Spleen (tissue), 11 donors: ENCODE data around the gene GIGYF2. TPM values are rescaled to one million over a fixed set of nuclear protein-coding genes. Genes with fewer than 3 reads are reported as not detected.
"Not testable (repeated sequence)": the region's sequence is repeated elsewhere in the genome, so short reads cannot be mapped to it uniquely, and the experiment has no call there.

Experiments
- DNase-seq: peaks from one replicate; pipeline ENCODE4 v3.0.0-alpha.2; 2020
- H3K27ac ChIP-seq, 8 donors: fragments of 200-600 bp; sonication (generic) in 7 of 8; 1 replicate in 4 of 8; 2 replicates in 4 of 8; pipeline versions ENCODE4 v1.5.0 to v1.8.0; 2016 to 2021; ENCODE audit warnings: inconsistent platforms in 4 of 8, mild to moderate bottlenecking in 4 of 8, moderate library complexity in 1 of 8
- H3K27me3 ChIP-seq, 7 donors: fragments of 200-600 bp; sonication (generic) in 6 of 7; replicated peaks in 1 of 7; 1 replicate in 4 of 7; 2 replicates in 3 of 7; pipeline versions ENCODE4 v1.5.0 to v1.8.0; 2016 to 2021; ENCODE audit warnings: inconsistent platforms in 3 of 7, mild to moderate bottlenecking in 1 of 7
- H3K36me3 ChIP-seq, 6 donors: fragments of 200-600 bp; sonication (generic) in 5 of 6; 1 replicate in 4 of 6; 2 replicates in 2 of 6; pipeline versions ENCODE4 v1.5.0 to v1.8.0; 2016 to 2021; ENCODE audit warnings: inconsistent platforms in 2 of 6
- H3K4me1 ChIP-seq, 6 donors: fragments of 200-600 bp; sonication (generic) in 5 of 6; 1 replicate in 3 of 6; 2 replicates in 3 of 6; pipeline versions ENCODE4 v1.5.0 to v1.8.0; 2016 to 2021; ENCODE audit warnings: inconsistent platforms in 3 of 6
- H3K4me3 ChIP-seq, 8 donors: fragments of 200-600 bp; sonication (generic) in 7 of 8; 1 replicate in 4 of 8; 2 replicates in 4 of 8; pipeline versions ENCODE4 v1.5.0 to v1.8.0; 2016 to 2021; ENCODE audit warnings: inconsistent platforms in 4 of 8, mild to moderate bottlenecking in 4 of 8, moderate library complexity in 2 of 8
- H3K9me3 ChIP-seq, 8 donors: fragments of 200-600 bp; sonication (generic) in 7 of 8; 1 replicate in 4 of 8; 2 replicates in 4 of 8; pipeline versions ENCODE4 v1.5.0 to v1.8.0; 2016 to 2021; ENCODE audit warnings: inconsistent platforms in 4 of 8
- POLR2A ChIP-seq, 3 donors: fragments of 450-650 bp; IDR thresholded peaks; one replicate each; pipeline ENCODE4 v1.5.1; 2017; ENCODE audit warnings: antibody characterized with exemption in 3 of 3, mild to moderate bottlenecking in 1 of 3
- POLR2AphosphoS5 ChIP-seq, 3 donors: sonication (generic); formaldehyde crosslinking; IDR thresholded peaks; one replicate each; pipeline ENCODE4 v1.5.1; 2017; ENCODE audit warnings: antibody characterized with exemption in 3 of 3
- WGBS, 5 donors: extraction: QIAGEN DNeasy Blood & Tissue Kit in 3 of 5; methylation state at CpG; one replicate each; pipeline versions ENCODE4 v1.1.5 to v1.1.7; 2013 to 2018; 5-methylcytosine and 5-hydroxymethylcytosine counted together
- intact Hi-C: fragments of 100-400 bp; cut with DNase I; formaldehyde crosslinking; loops from one replicate; pipeline ENCODE4 v1.15.0; 2023; ENCODE audit warnings: low total_unique reads
- polyA plus RNA-seq, 3 donors: library from polyadenylated mRNA; stranded (reverse); fragments of 200-250 nt; gene quantifications; one replicate each; pipeline ENCODE4 v1.2.1, GENCODE V29; 2013
- total RNA-seq, 7 donors: library from RNA; depleted of rRNA in 3 of 7; stranded (reverse); fragments of >200 nt in 3 of 7; fragmentation: NEBNext Ultra II Directional in 4 of 7; extraction: Animal tissue kit (Norgen Biotek cat#: 25700) in 4 of 7; gene quantifications; one replicate each; pipeline versions ENCODE4 v1.1.0 to v1.2.1, GENCODE V29; 2016 to 2021
- TF ChIP-seq, protein P1 (sequence below), 11 experiments: fragments of 200-600 bp in 7 of 11; fragments of 450-650 bp in 4 of 11; sonication (generic) in 4 of 11; IDR thresholded peaks in 8 of 11; conservative IDR thresholded peaks in 3 of 11; 1 replicate in 7 of 11; 2 replicates in 4 of 11; pipeline versions ENCODE4 v1.4.0 to v1.8.0; 2016 to 2021; ENCODE audit warnings: antibody characterized with exemption in 11 of 11, inconsistent platforms in 4 of 11, mild to moderate bottlenecking in 1 of 11
- donor health status: healthy with polysubstance abuse.
- donor health status: DM: no; HTN: no; CAD: no; lungs with moderate emphysema.
- donor health status: DM: no; HTN: no; CAD: no.
- donor health status: Bipolar disorder and iron deficiency.
- donor health status: healthy.
- donor health status: DM: no; HTN: no; CAD: no.
- donor health status: DM: yes; HTN: yes; CAD: no.

Gene GIGYF2
- total and polyA plus RNA-seq, 10 donors = 7.3 to 116 (median 97.2) TPM

DNA sequence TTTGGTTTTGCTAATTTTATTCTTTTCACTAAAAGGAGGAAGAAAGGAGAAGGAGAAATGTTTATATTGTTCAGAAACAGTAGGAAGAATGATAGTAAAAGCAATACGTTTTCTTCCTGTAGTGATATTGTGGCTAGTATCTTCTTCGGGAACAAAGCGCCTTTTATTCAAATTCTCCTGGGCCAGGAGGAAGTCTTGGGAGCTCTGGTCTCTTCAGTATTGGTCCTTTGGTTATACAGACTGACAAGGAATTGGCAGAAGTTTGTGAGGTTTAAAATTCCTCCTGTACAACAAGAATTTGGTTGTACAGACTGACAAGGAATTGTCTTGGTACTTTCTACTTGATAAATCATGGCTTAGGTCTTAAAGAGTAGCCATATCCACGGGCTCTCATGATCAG, 9.9 kb downstream of the GIGYF2 start:
- intact Hi-C loops = no loop called here
- peaks cover 0 to 99% (median 50%) of the 10 kb centered on the region in 6 donors for H3K36me3 ChIP-seq
- no peak for DNase-seq
- H3K4me3 ChIP-seq = no peak overlapping the region
- H3K27me3 ChIP-seq = no peaks in the 10 kb centered on the region
- H3K4me1 ChIP-seq = peaks cover 0 to 26% (median 5%) of the 10 kb centered on the region in 6 donors
- 88 to 97% (median 92%) methylated on average over 4 of the region's 4 CpGs for WGBS, 5 donors
- TF ChIP-seq, protein P1, sequence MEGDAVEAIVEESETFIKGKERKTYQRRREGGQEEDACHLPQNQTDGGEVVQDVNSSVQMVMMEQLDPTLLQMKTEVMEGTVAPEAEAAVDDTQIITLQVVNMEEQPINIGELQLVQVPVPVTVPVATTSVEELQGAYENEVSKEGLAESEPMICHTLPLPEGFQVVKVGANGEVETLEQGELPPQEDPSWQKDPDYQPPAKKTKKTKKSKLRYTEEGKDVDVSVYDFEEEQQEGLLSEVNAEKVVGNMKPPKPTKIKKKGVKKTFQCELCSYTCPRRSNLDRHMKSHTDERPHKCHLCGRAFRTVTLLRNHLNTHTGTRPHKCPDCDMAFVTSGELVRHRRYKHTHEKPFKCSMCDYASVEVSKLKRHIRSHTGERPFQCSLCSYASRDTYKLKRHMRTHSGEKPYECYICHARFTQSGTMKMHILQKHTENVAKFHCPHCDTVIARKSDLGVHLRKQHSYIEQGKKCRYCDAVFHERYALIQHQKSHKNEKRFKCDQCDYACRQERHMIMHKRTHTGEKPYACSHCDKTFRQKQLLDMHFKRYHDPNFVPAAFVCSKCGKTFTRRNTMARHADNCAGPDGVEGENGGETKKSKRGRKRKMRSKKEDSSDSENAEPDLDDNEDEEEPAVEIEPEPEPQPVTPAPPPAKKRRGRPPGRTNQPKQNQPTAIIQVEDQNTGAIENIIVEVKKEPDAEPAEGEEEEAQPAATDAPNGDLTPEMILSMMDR (IDR thresholded peaks at IDR 0.05 in 8 of 11, conservative IDR thresholded peaks at IDR 0.05 in 3 of 11) = no peak
- TF ChIP-seq POLR2AphosphoS5 (IDR thresholded peaks at IDR 0.05) = no peak
- TF ChIP-seq POLR2A (IDR thresholded peaks at IDR 0.05) = no peak
- H3K27ac ChIP-seq = no peak overlapping the region
- H3K9me3 ChIP-seq = peaks cover 0 to 1% (median 0%) of the 10 kb centered on the region in 8 donors

GRCh38 chr2:232713505-232713904, 16.4 kb downstream of the GIGYF2 start:
- H3K4me3 ChIP-seq = no peak overlapping the region
- no peak overlapping the region for H3K27ac ChIP-seq
- no peak for DNase-seq
- H3K9me3 ChIP-seq = peaks cover 0 to 5% (median 0%) of the 10 kb centered on the region in 8 donors
- intact Hi-C loops = no loop called here
- no peaks in the 10 kb centered on the region for H3K27me3 ChIP-seq
- TF ChIP-seq POLR2AphosphoS5 (IDR thresholded peaks at IDR 0.05) = no peak
- TF ChIP-seq, protein P1 (IDR thresholded peaks at IDR 0.05 in 8 of 11, conservative IDR thresholded peaks at IDR 0.05 in 3 of 11) = no peak
- TF ChIP-seq POLR2A (IDR thresholded peaks at IDR 0.05) = no peak
- peaks cover 0 to 88% (median 12%) of the 10 kb centered on the region in 6 donors for H3K36me3 ChIP-seq
- peaks cover 0 to 35% (median 4%) of the 10 kb centered on the region in 6 donors for H3K4me1 ChIP-seq

GRCh38 chr2:232714969-232715368, 17.8 kb downstream of the GIGYF2 start:
- no peak for DNase-seq
- H3K27me3 ChIP-seq = no peaks in the 10 kb centered on the region
- no peak overlapping the region for H3K27ac ChIP-seq
- H3K9me3 ChIP-seq = peaks cover 0 to 5% (median 2%) of the 10 kb centered on the region in 8 donors
- intact Hi-C loops = no loop called here
- peaks cover 0 to 43% (median 4%) of the 10 kb centered on the region in 6 donors for H3K4me1 ChIP-seq
- peaks cover 0 to 88% (median 7%) of the 10 kb centered on the region in 6 donors for H3K36me3 ChIP-seq
- 88 to 96% (median 96%) methylated on average over 3 of the region's 3 CpGs for WGBS, 5 donors
- H3K4me3 ChIP-seq = no peak overlapping the region
- TF ChIP-seq, protein P1 (IDR thresholded peaks at IDR 0.05 in 8 of 11, conservative IDR thresholded peaks at IDR 0.05 in 3 of 11) = no peak
- no peak for TF ChIP-seq POLR2A (IDR thresholded peaks at IDR 0.05)
- no peak for TF ChIP-seq POLR2AphosphoS5 (IDR thresholded peaks at IDR 0.05)

DNA sequence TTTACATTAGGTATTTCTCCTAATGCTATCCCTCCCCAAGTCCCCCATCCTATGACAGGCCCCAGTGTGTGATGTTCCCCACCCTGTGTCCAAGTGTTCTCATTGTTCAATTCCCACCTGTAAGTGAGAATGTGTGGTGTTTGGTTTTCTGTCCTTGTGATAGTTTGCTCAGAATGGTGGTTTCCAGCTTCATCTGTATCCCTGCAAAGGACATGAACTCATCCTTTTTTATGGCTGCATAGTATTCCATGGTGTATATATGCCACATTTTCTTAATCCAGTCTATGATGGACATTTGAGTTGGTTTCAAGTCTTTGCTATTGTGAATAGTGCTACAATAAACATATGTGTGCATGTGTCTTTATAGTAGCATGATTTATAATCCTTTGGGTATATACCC, 22.9 kb downstream of the GIGYF2 start:
- H3K4me1 ChIP-seq = peaks cover 8 to 69% (median 28%) of the 10 kb centered on the region in 6 donors
- H3K9me3 ChIP-seq, H3K4me3 ChIP-seq, H3K27ac ChIP-seq, DNase-seq, intact Hi-C loops, H3K27me3 ChIP-seq: not testable (repeated sequence)
- peaks cover 0 to 88% (median 14%) of the 10 kb centered on the region in 6 donors for H3K36me3 ChIP-seq

DNA sequence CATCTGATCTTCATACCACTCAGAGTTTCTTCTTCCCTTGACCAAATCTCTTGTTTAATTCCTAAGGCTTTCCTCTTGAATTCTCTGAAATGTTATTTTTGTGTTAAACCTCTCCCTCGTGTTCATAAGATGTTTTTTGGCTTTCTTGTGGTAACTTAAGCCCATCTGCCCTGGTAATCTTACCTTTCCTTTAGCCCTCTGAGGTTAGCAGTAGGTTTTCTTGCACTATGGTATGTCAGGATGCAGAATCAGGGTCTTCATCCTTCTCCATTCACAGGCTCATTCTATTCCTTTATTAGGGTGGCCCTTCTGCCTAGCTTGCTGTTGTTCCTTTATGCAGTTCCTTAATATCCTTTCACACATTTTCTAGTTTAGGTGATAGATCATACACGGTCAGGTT, 24.1 kb downstream of the GIGYF2 start:
- H3K4me1 ChIP-seq = peaks cover 8 to 60% (median 27%) of the 10 kb centered on the region in 6 donors
- H3K36me3 ChIP-seq = peaks cover 0 to 98% (median 19%) of the 10 kb centered on the region in 6 donors
- TF ChIP-seq, protein P1 (IDR thresholded peaks at IDR 0.05 in 8 of 11, conservative IDR thresholded peaks at IDR 0.05 in 3 of 11) = no peak
- TF ChIP-seq POLR2AphosphoS5 (IDR thresholded peaks at IDR 0.05) (no peak), POLR2A (IDR thresholded peaks at IDR 0.05) (no peak)
- peak overlapping the region in 3 of 8 donors; percentile 28 to 66 (median 43) for H3K27ac ChIP-seq
- no peaks in the 10 kb centered on the region for H3K27me3 ChIP-seq
- intact Hi-C loops = no loop called here
- WGBS, 5 donors = 66 to 78% (median 74%) methylated on average over 2 of the region's 2 CpGs
- H3K4me3 ChIP-seq = no peak overlapping the region
- H3K9me3 ChIP-seq = peaks cover 0 to 3% (median 0%) of the 10 kb centered on the region in 8 donors
- no peak for DNase-seq
